ENCODE measurements around the gene KIAA0753.

GRCh38 chr17:6648181-6648580 lies 7.7 kb upstream of the KIAA0753 start:
- TF ChIP-seq, protein P1, sequence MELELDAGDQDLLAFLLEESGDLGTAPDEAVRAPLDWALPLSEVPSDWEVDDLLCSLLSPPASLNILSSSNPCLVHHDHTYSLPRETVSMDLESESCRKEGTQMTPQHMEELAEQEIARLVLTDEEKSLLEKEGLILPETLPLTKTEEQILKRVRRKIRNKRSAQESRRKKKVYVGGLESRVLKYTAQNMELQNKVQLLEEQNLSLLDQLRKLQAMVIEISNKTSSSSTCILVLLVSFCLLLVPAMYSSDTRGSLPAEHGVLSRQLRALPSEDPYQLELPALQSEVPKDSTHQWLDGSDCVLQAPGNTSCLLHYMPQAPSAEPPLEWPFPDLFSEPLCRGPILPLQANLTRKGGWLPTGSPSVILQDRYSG (CRISPR knock-in tag; IDR thresholded peaks at IDR 0.05): no peak
- TF ChIP-seq ATF1 (CRISPR knock-in tag; IDR thresholded peaks at IDR 0.05) (no peak), MAFK (conservative IDR thresholded peaks at IDR 0.05 in 1 of 2, IDR thresholded peaks at IDR 0.05 in 1 of 2; ENCODE audit: low read length in 2 of 2) (no peak), MTA1 (CRISPR knock-in tag; IDR thresholded peaks at IDR 0.05; ENCODE audit: borderline replicate concordance) (no peak), SMC3 (IDR thresholded peaks at IDR 0.05; ENCODE audit: low read length) (no peak), NR2C2 (CRISPR knock-in tag; IDR thresholded peaks at IDR 0.05; ENCODE audit: borderline replicate concordance) (no peak), POLR2A (IDR thresholded peaks at IDR 0.05; ENCODE audit: insufficient read depth in 1 of 2, low read depth in 2 of 2, low read length in 2 of 2) (no peak), TMF1 (CRISPR knock-in tag; IDR thresholded peaks at IDR 0.05; ENCODE audit: low read depth) (no peak)
